GM18868 (cell line): ENCODE data around the gene PLXDC1.

ENCODE experiments used
- ATAC-seq: cut with Tn5 transposase; IDR thresholded peaks from one replicate; pipeline ENCODE4 v1.9.1; 2021; ENCODE audit warnings: mild to moderate bottlenecking, moderate library complexity; ENCODE audit not compliant: unreplicated experiment

The PLXDC1 gene

GRCh38 chr17:39158623-39159022, 7.2 kb upstream of the PLXDC1 start:
- no peak for ATAC-seq

GRCh38 chr17:39156491-39156890, 5.1 kb upstream of the PLXDC1 start:
- ATAC-seq: no peak

GRCh38 chr17:39155654-39156053, 4.2 kb upstream of the PLXDC1 start:
- no peak for ATAC-seq

GRCh38 chr17:39153599-39154051, 2.2 kb upstream of the PLXDC1 start:
- no peak for ATAC-seq

- ATAC-seq: no peak
Observed at GRCh38 chr17:39151943-39152818, 744 bp upstream of the PLXDC1 start.

- no peak for ATAC-seq
Observed at GRCh38 chr17:39150795-39151149, 665 bp downstream of the PLXDC1 start.

GRCh38 chr17:39150104-39150634, 1.3 kb downstream of the PLXDC1 start:
- no peak for ATAC-seq

- no peak for ATAC-seq
Observed at GRCh38 chr17:39147221-39148185, 3.9 kb downstream of the PLXDC1 start.

GRCh38 chr17:39146273-39146672, 5.2 kb downstream of the PLXDC1 start:
- no peak for ATAC-seq

GRCh38 chr17:39145143-39145542, 6.3 kb downstream of the PLXDC1 start:
- no peak for ATAC-seq

- no peak for ATAC-seq
Observed at GRCh38 chr17:39144416-39144840, 7.0 kb downstream of the PLXDC1 start.

- ATAC-seq: no peak
Observed at GRCh38 chr17:39143552-39144093, 7.8 kb downstream of the PLXDC1 start.

GRCh38 chr17:39141915-39142664, 9.3 kb downstream of the PLXDC1 start:
- no peak for ATAC-seq

GRCh38 chr17:39141294-39141693, 10.1 kb downstream of the PLXDC1 start:
- ATAC-seq: no peak

GRCh38 chr17:39139561-39139960, 11.9 kb downstream of the PLXDC1 start:
- ATAC-seq: no peak

- ATAC-seq: no peak
Observed at GRCh38 chr17:39139161-39139511, 12.3 kb downstream of the PLXDC1 start.

GRCh38 chr17:39138431-39139160, 12.8 kb downstream of the PLXDC1 start:
- no peak for ATAC-seq

- ATAC-seq: no peak
Observed at GRCh38 chr17:39134878-39135277, 16.6 kb downstream of the PLXDC1 start.

- no peak for ATAC-seq
Observed at GRCh38 chr17:39132192-39132610, 19.2 kb downstream of the PLXDC1 start.

- no peak for ATAC-seq
Observed at GRCh38 chr17:39131616-39132015, 19.8 kb downstream of the PLXDC1 start.
